ENCODE data around the gene PDE3A. TPM values are rescaled to one million over a fixed set of nuclear protein-coding genes. Genes with fewer than 3 reads are reported as not detected.
"Not testable (repeated sequence)": the region's sequence is repeated elsewhere in the genome, so short reads cannot be mapped to it uniquely, and the experiment has no call there.

The PDE3A gene
- polyA plus RNA-seq (2013, experiment 1 of 2) = 5.0 TPM
- 4.5 TPM for polyA plus RNA-seq (2013, experiment 2 of 2)

DNA sequence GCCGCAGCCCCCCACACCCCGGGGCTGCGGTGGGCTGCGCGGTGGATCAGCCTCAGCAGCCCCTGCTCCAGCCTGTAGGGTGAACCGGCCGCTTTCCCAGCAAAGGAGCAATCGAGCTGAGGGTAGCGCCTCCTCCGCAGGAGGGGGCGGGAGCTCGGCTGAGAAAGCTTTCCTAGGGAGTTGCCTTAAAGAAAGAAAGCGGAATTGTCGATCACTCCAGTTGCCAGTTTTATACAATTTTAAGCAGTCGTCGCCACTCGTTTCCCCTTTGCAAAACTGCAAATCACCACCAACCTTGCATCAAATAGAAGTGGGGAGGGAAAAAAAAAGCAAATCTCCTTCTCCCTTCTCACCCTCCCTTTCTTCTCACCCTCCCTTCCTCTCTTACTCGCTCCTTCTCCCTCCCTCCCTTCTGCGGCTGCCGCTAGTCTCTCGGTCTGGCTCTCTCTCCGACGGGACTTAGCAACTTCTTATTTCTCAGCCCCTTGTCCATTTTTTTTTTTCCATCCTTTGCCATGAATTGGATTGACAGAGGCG is at the start of gene PDE3A:
PDE3A (plus strand) TSS at position 424 of the 537 bp plus-strand sequence. CDS start 748 bp downstream, outside the sequence.
- no peaks in the 10 kb centered on the region for H3K36me3 ChIP-seq (ENCODE audit: control insufficient read depth in 1 of 2, insufficient read depth in 2 of 2, low read depth in 1 of 2, low read length in 2 of 2)
- peak within 1 kb of the TSS in 1 of 2 experiments; percentile 63 for H2BK12ac ChIP-seq (ENCODE audit: low read length in 2 of 2)
- no peak within 1 kb of the TSS for H4K8ac ChIP-seq (ENCODE audit: low read length)
- no peak within 1 kb of the TSS for H2AK5ac ChIP-seq (ENCODE audit: low read length, severe bottlenecking)
- peak within 1 kb of the TSS; percentile 82 for H3K9ac ChIP-seq (ENCODE audit: low read length)
- no peak within 1 kb of the TSS for H2BK5ac ChIP-seq (ENCODE audit: low read depth, low read length, poor library complexity, severe bottlenecking)
- H3K27ac ChIP-seq (ENCODE audit: low read length, poor library complexity, severe bottlenecking) = peak within 1 kb of the TSS; percentile 69
- peak within 1 kb of the TSS in 1 of 2 experiments; percentile 80 for H3K18ac ChIP-seq (ENCODE audit: low read depth in 1 of 2, low read length in 2 of 2)
- peak within 1 kb of the TSS in 1 of 2 experiments; percentile 59 for H3K4ac ChIP-seq (ENCODE audit: low read depth in 1 of 2, low read length in 2 of 2)
- H3K4me2 ChIP-seq (ENCODE audit: low read length, poor library complexity, severe bottlenecking) = peak within 1 kb of the TSS; percentile 98
- WGBS = under 1% methylated on average over 16 of the region's 24 CpGs
- H3K4me1 ChIP-seq (ENCODE audit: control insufficient read depth, insufficient read depth, low read depth, low read length) = peaks cover 5% of the 10 kb centered on the region
- peaks cover 3% of the 10 kb centered on the region for H3K79me1 ChIP-seq (replicated peaks; ENCODE audit: low read length, poor library complexity, severe bottlenecking)
- H3K27me3 ChIP-seq (ENCODE audit: control insufficient read depth in 1 of 2, insufficient read depth in 1 of 2, low read length in 2 of 2) = no peaks in the 10 kb centered on the region
- peak within 1 kb of the TSS; percentile 89 to 91 for H3K4me3 ChIP-seq (ENCODE audit: insufficient read depth in 1 of 2, low read depth in 1 of 2, low read length in 2 of 2)
- DNase-seq = peak; percentile 91
- no peaks in the 10 kb centered on the region for H3K9me3 ChIP-seq (ENCODE audit: control insufficient read depth, low read length)
- no peak within 1 kb of the TSS for H2BK15ac ChIP-seq (ENCODE audit: low read depth, poor library complexity, severe bottlenecking)
- peak within 1 kb of the TSS; percentile 89 for H4K91ac ChIP-seq (ENCODE audit: low read length)
- H2BK120ac ChIP-seq (ENCODE audit: low read depth, low read length) = no peak within 1 kb of the TSS
- no peak within 1 kb of the TSS for H3K23ac ChIP-seq (ENCODE audit: low read length in 2 of 2)
- H3K14ac ChIP-seq (ENCODE audit: low read length in 2 of 2) = peak within 1 kb of the TSS in 1 of 2 experiments; percentile 65
- peak within 1 kb of the TSS; percentile 91 for H2AFZ ChIP-seq (ENCODE audit: low read depth, low read length)

DNA sequence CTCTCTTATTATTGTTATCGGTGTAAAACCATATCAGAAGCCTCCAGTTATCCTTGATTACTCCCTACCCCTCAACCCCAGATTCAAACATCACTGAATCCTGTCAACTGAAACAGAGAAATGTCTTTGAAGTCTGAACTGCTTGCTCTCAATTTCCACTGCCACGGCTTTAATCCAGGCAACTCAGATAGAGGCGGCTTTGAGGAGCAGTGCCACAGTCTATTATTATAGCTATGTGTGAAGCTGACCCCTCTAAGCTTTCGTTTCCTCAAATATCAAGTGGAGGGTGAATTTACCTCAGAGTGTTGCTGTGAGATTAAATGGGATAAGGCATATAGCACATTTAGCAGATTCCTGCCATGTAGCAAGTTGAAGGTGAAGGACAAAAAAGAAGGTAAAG is 49.0 kb upstream of the PDE3A start:
- 96% methylated on average over 4 of the region's 4 CpGs for WGBS
- Histone ChIP-seq H3K4me1 (ENCODE audit: control insufficient read depth, insufficient read depth, low read depth, low read length) (no peaks in the 10 kb centered on the region), H2AK5ac (ENCODE audit: low read length, severe bottlenecking) (no peak overlapping the region), H3K9ac (ENCODE audit: low read length) (no peak overlapping the region), H2BK12ac (ENCODE audit: low read length in 2 of 2) (no peak overlapping the region), H4K8ac (ENCODE audit: low read length) (no peak overlapping the region), H2AFZ (ENCODE audit: low read depth, low read length) (no peak overlapping the region), H2BK120ac (ENCODE audit: low read depth, low read length) (no peak overlapping the region), H3K36me3 (ENCODE audit: control insufficient read depth in 1 of 2, insufficient read depth in 2 of 2, low read depth in 1 of 2, low read length in 2 of 2) (no peaks in the 10 kb centered on the region), H3K27me3 (ENCODE audit: control insufficient read depth in 1 of 2, insufficient read depth in 1 of 2, low read length in 2 of 2) (no peaks in the 10 kb centered on the region), H2BK15ac (ENCODE audit: low read depth, poor library complexity, severe bottlenecking) (no peak overlapping the region), H3K4ac (ENCODE audit: low read depth in 1 of 2, low read length in 2 of 2) (no peak overlapping the region), H3K79me1 (replicated peaks; ENCODE audit: low read length, poor library complexity, severe bottlenecking) (no peaks in the 10 kb centered on the region), H3K23ac (ENCODE audit: low read length in 2 of 2) (no peak overlapping the region), H3K9me3 (ENCODE audit: control insufficient read depth, low read length) (no peaks in the 10 kb centered on the region), H3K18ac (ENCODE audit: low read depth in 1 of 2, low read length in 2 of 2) (no peak overlapping the region), H2BK5ac (ENCODE audit: low read depth, low read length, poor library complexity, severe bottlenecking) (no peak overlapping the region), H3K4me2 (ENCODE audit: low read length, poor library complexity, severe bottlenecking) (no peak overlapping the region), H4K91ac (ENCODE audit: low read length) (no peak overlapping the region), H3K14ac (ENCODE audit: low read length in 2 of 2) (no peak overlapping the region), H3K27ac (ENCODE audit: low read length, poor library complexity, severe bottlenecking) (no peak overlapping the region), H3K4me3 (ENCODE audit: insufficient read depth in 1 of 2, low read depth in 1 of 2, low read length in 2 of 2) (no peak overlapping the region)
- no peak for DNase-seq

GRCh38 chr12:20320552-20320951 is 47.8 kb upstream of the PDE3A start:
- Histone ChIP-seq H2BK12ac (ENCODE audit: low read length in 2 of 2) (no peak overlapping the region), H2BK15ac (ENCODE audit: low read depth, poor library complexity, severe bottlenecking) (no peak overlapping the region), H3K18ac (ENCODE audit: low read depth in 1 of 2, low read length in 2 of 2) (no peak overlapping the region)

DNA sequence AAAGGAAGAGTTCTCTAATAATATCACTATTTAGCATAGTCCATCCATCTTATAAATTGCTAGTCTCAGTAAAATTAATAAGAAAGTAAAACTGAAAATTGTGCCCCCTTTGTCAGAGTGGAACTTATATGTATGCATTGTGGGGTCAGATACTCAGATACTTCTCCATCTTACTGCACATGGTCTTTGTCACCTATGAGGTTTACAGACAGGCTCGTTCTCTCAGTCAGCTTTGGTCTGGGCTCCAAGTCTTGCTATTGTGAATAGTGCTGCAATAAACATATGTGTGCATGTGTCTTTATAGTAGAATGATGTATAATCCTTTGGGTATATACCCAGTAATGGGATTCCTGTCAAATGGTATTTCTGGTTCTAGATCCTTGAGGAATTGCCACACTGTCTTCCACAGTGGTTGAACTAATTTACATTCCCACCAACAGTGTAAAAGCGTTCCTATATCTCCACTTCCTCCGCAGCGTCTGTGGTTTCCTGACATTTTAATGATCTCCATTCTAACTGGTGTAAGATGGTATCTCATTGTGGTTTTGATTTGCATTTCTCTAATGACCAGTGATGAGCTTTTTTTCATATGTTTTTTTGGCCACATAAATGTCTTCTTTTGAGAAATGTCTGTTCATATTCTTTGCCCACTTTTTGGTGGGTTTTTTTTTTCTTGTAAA is 37.4 kb upstream of the PDE3A start:
- not testable (repeated sequence) for H2BK12ac ChIP-seq (ENCODE audit: low read length in 2 of 2); H2BK5ac ChIP-seq (ENCODE audit: low read depth, low read length, poor library complexity, severe bottlenecking); H3K27ac ChIP-seq (ENCODE audit: low read length, poor library complexity, severe bottlenecking); H3K27me3 ChIP-seq (ENCODE audit: control insufficient read depth in 1 of 2, insufficient read depth in 1 of 2, low read length in 2 of 2); H3K14ac ChIP-seq (ENCODE audit: low read length in 2 of 2); H2AFZ ChIP-seq (ENCODE audit: low read depth, low read length); H3K4me2 ChIP-seq (ENCODE audit: low read length, poor library complexity, severe bottlenecking); H4K91ac ChIP-seq (ENCODE audit: low read length); H2AK5ac ChIP-seq (ENCODE audit: low read length, severe bottlenecking); H3K9ac ChIP-seq (ENCODE audit: low read length); H3K36me3 ChIP-seq (ENCODE audit: control insufficient read depth in 1 of 2, insufficient read depth in 2 of 2, low read depth in 1 of 2, low read length in 2 of 2); H3K4me1 ChIP-seq (ENCODE audit: control insufficient read depth, insufficient read depth, low read depth, low read length); H3K9me3 ChIP-seq (ENCODE audit: control insufficient read depth, low read length); H2BK120ac ChIP-seq (ENCODE audit: low read depth, low read length); H3K4me3 ChIP-seq (ENCODE audit: insufficient read depth in 1 of 2, low read depth in 1 of 2, low read length in 2 of 2); H4K8ac ChIP-seq (ENCODE audit: low read length); H3K18ac ChIP-seq (ENCODE audit: low read depth in 1 of 2, low read length in 2 of 2); DNase-seq; H3K4ac ChIP-seq (ENCODE audit: low read depth in 1 of 2, low read length in 2 of 2); H2BK15ac ChIP-seq (ENCODE audit: low read depth, poor library complexity, severe bottlenecking); H3K23ac ChIP-seq (ENCODE audit: low read length in 2 of 2); H3K79me1 ChIP-seq (replicated peaks; ENCODE audit: low read length, poor library complexity, severe bottlenecking)
- WGBS = 82% methylated on average over 3 of the region's 4 CpGs

More at GRCh38 chr12:20320552-20320951, 47.8 kb upstream of the PDE3A start:
- no peaks in the 10 kb centered on the region for H3K27me3 ChIP-seq (ENCODE audit: control insufficient read depth in 1 of 2, insufficient read depth in 1 of 2, low read length in 2 of 2)
- H2BK120ac ChIP-seq (ENCODE audit: low read depth, low read length) = peak overlapping the region; percentile 19
- H4K8ac ChIP-seq (ENCODE audit: low read length) = no peak overlapping the region
- H3K4me2 ChIP-seq (ENCODE audit: low read length, poor library complexity, severe bottlenecking) = no peak overlapping the region
- H3K79me1 ChIP-seq (replicated peaks; ENCODE audit: low read length, poor library complexity, severe bottlenecking) = no peaks in the 10 kb centered on the region
- no peak overlapping the region for H3K27ac ChIP-seq (ENCODE audit: low read length, poor library complexity, severe bottlenecking)
- no peak overlapping the region for H2BK5ac ChIP-seq (ENCODE audit: low read depth, low read length, poor library complexity, severe bottlenecking)
- no peak overlapping the region for H3K23ac ChIP-seq (ENCODE audit: low read length in 2 of 2)
- H3K4me1 ChIP-seq (ENCODE audit: control insufficient read depth, insufficient read depth, low read depth, low read length) = no peaks in the 10 kb centered on the region
- H3K9me3 ChIP-seq (ENCODE audit: control insufficient read depth, low read length) = no peaks in the 10 kb centered on the region
- H2AFZ ChIP-seq (ENCODE audit: low read depth, low read length) = no peak overlapping the region
- no peak overlapping the region for H2AK5ac ChIP-seq (ENCODE audit: low read length, severe bottlenecking)
- H3K36me3 ChIP-seq (ENCODE audit: control insufficient read depth in 1 of 2, insufficient read depth in 2 of 2, low read depth in 1 of 2, low read length in 2 of 2) = no peaks in the 10 kb centered on the region
- H3K4me3 ChIP-seq (ENCODE audit: insufficient read depth in 1 of 2, low read depth in 1 of 2, low read length in 2 of 2) = no peak overlapping the region
- no peak for DNase-seq
- 80% methylated on average over 2 of the region's 4 CpGs for WGBS
- no peak overlapping the region for H3K14ac ChIP-seq (ENCODE audit: low read length in 2 of 2)
- H3K9ac ChIP-seq (ENCODE audit: low read length) = peak overlapping the region; percentile 57
- H3K4ac ChIP-seq (ENCODE audit: low read depth in 1 of 2, low read length in 2 of 2) = no peak overlapping the region
- H4K91ac ChIP-seq (ENCODE audit: low read length) = no peak overlapping the region
